HepG2 (cell line): Measurements from ENCODE around the gene LDB3. TPM values are rescaled to one million over a fixed set of nuclear protein-coding genes. Genes with fewer than 3 reads are reported as not detected.

Experiments used
- ATAC-seq: fragments of 200-7000 bp; cut with Tn5 transposase; 3 replicates; pipeline ENCODE4 v1.9.1; 2020; ENCODE audit warnings: mild to moderate bottlenecking, moderate library complexity
- BruUV-seq: library from RNA; stranded (reverse); fragments of 400-500 nt; replicated peaks from 2 replicates; lab custom pipeline; 2021; lab: Mats Ljungman, UMichigan
- CTCF ChIA-PET: fragments of 300-600 bp; formaldehyde crosslinking; extraction: SDS; loops from one replicate; lab custom pipeline; 2021; ENCODE audit warnings: low total read pairs, inconsistent platforms, low intra/inter-chr PET ratio; lab: Yijun Ruan, JAX
- POLR2A ChIA-PET: fragments of 350-600 bp; sonication (Branson Sonifier 250); formaldehyde crosslinking; loops from one replicate; lab custom pipeline; 2020; ENCODE audit warnings: antibody characterized with exemption, inconsistent platforms; lab: Yijun Ruan, JAX
- DNase-seq: peaks from one replicate; pipeline ENCODE4 v3.0.0-alpha.2; 2015; ENCODE audit warnings: low spot score
- FAIRE-seq: peaks from 3 replicates; lab custom pipeline; 2011; peaks lifted over from hg19 to GRCh38; lab: Jason Lieb, UNC
- H2AFZ ChIP-seq: one replicate; pipeline ENCODE4 v1.6.1; 2011; ENCODE audit warnings: low read length, inconsistent platforms
- H3K27ac ChIP-seq: fragments of 300-600 bp; 3 replicates; pipeline ENCODE4 v1.8.0; 2011; ENCODE audit warnings: mixed run types, mild to moderate bottlenecking, mixed read lengths, low read length, inconsistent platforms; ENCODE audit not compliant: insufficient read depth; ENCODE audit errors: extremely low read length
- H3K27me3 ChIP-seq, 2 experiments: fragments of 200-600 bp in 1 of 2; 2 replicates in 1 of 2; 3 replicates in 1 of 2; pipeline versions ENCODE4 v1.6.0 to v1.8.0; 2011; ENCODE audit warnings: low read length in 2 of 2, mild to moderate bottlenecking in 2 of 2, moderate library complexity in 2 of 2, inconsistent platforms in 1 of 2; ENCODE audit not compliant: insufficient read depth in 2 of 2, control insufficient read depth in 1 of 2
- H3K36me3 ChIP-seq, 2 experiments: fragments of 200-600 bp in 1 of 2; replicated peaks in 1 of 2; 2 replicates in 1 of 2; 3 replicates in 1 of 2; pipeline versions ENCODE4 v1.5.1 to v1.8.0; 2011; ENCODE audit warnings: low read length in 2 of 2, inconsistent platforms in 1 of 2; ENCODE audit not compliant: insufficient read depth in 2 of 2, control insufficient read depth in 1 of 2
- H3K4me1 ChIP-seq: 2 replicates; pipeline ENCODE4 v1.5.1; 2012; ENCODE audit warnings: low read length, inconsistent platforms; ENCODE audit not compliant: insufficient read depth
- H3K4me2 ChIP-seq: 2 replicates; pipeline ENCODE4 v1.6.0; 2011; ENCODE audit warnings: low read depth, low read length, inconsistent platforms
- H3K4me3 ChIP-seq, 3 experiments: fragments of 200-600 bp in 1 of 3; sonication (generic), shearing (Covaris generic) in 1 of 3; replicated peaks in 1 of 3; 2 replicates each; pipeline ENCODE4 v1.5.1; 2011 to 2016; ENCODE audit warnings: low read length in 3 of 3, inconsistent platforms in 2 of 3, low read depth in 2 of 3, mild to moderate bottlenecking in 2 of 3, control low read depth in 1 of 3, mixed read lengths in 1 of 3; ENCODE audit not compliant: insufficient read depth in 1 of 3
- H3K79me2 ChIP-seq: one replicate; pipeline ENCODE4 v1.6.1; 2011; ENCODE audit warnings: low read length, inconsistent platforms; ENCODE audit not compliant: insufficient read depth
- H3K9ac ChIP-seq: 2 replicates; pipeline ENCODE4 v1.6.0; 2011; ENCODE audit warnings: mild to moderate bottlenecking, low read depth, low read length, inconsistent platforms; ENCODE audit not compliant: insufficient read depth
- H3K9me3 ChIP-seq: 2 replicates; pipeline ENCODE4 v1.5.1; 2012; ENCODE audit warnings: mild to moderate bottlenecking, low read length
- H4K20me1 ChIP-seq: 2 replicates; pipeline ENCODE4 v1.6.0; 2011; ENCODE audit warnings: inconsistent platforms, mild to moderate bottlenecking, low read length, moderate library complexity; ENCODE audit not compliant: insufficient read depth
- ATF2 ChIP-seq: sonication (generic); formaldehyde crosslinking; IDR thresholded peaks from 2 replicates; pipeline ENCODE4 v1.4.0; 2020; ENCODE audit warnings: missing genetic modification reagents
- MXI1 ChIP-seq: IDR thresholded peaks from 3 replicates; pipeline ENCODE4 v1.6.1; 2012; ENCODE audit warnings: low read depth, low read length, inconsistent platforms, borderline replicate concordance
- SP5 ChIP-seq: IDR thresholded peaks from 2 replicates; pipeline ENCODE4 v1.6.1; 2016; ENCODE audit warnings: low read depth, borderline replicate concordance
- ZNF205 ChIP-seq: IDR thresholded peaks from 2 replicates; pipeline ENCODE4 v1.6.1; 2018; ENCODE audit warnings: missing biosample characterization, missing genetic modification reagents
- ZNF318 ChIP-seq: sonication (generic); formaldehyde crosslinking; IDR thresholded peaks from 2 replicates; pipeline ENCODE4 v1.4.0; 2020; ENCODE audit warnings: mild to moderate bottlenecking, missing genetic modification reagents
- ZNF432 ChIP-seq: sonication (generic); formaldehyde crosslinking; IDR thresholded peaks from 2 replicates; pipeline ENCODE4 v1.5.0; 2020; ENCODE audit warnings: missing genetic modification reagents, mild to moderate bottlenecking, borderline replicate concordance
- ZSCAN20 ChIP-seq: sonication (generic); formaldehyde crosslinking; IDR thresholded peaks from 2 replicates; pipeline ENCODE4 v1.4.0; 2020; ENCODE audit warnings: missing genetic modification reagents, mild to moderate bottlenecking, borderline replicate concordance
- WGBS: methylation state at CpG from one replicate; pipeline ENCODE4 v1.1.6; 2017; ENCODE audit warnings: low lambda C conversion rate; 5-methylcytosine and 5-hydroxymethylcytosine counted together
- in situ Hi-C: cut with HindIII; loops from 2 replicates; pipeline ENCODE4 v1.10.0; 2017; ENCODE audit warnings: low pct_unique_long_range_greater_than_20kb; ENCODE audit not compliant: extremely low pct_ligation_motif_present
- intact Hi-C: fragments of 100-400 bp; cut with micrococcal nuclease; formaldehyde crosslinking; loops from one replicate; pipeline ENCODE4 v1.10.0; 2022; ENCODE audit not compliant: unreplicated experiment
- polyA plus RNA-seq, 8 experiments: library from polyadenylated mRNA; depleted of rRNA in 3 of 8; stranded (reverse) in 7 of 8; unstranded in 1 of 8; fragments of >200 nt; fragmentation: Illumina TruSeq in 4 of 8; extraction: Trizol in 4 of 8; gene quantifications; 2 replicates each; pipeline versions ENCODE4 v1.2.1 to v1.2.3, GENCODE V29; 2011 to 2016; ENCODE audit warnings: low read depth in 4 of 8, missing spikeins in 1 of 8, mixed read lengths in 1 of 8; ENCODE audit not compliant: insufficient read depth in 1 of 8
- total RNA-seq, 5 experiments: library from RNA; depleted of rRNA; stranded (reverse); fragments of >200 nt; fragmentation: Illumina TruSeq; extraction: Trizol; gene quantifications; 2 replicates each; pipeline ENCODE4 v1.2.3, GENCODE V29; 2016; ENCODE audit warnings: low read depth in 1 of 5

The LDB3 gene
- total and polyA plus RNA-seq, 2 of the 13 experiments (the other 11 are each of a cell fraction or from before 2014, with no cell fraction given): not detected

- no peak overlapping the region for H3K9ac ChIP-seq
- FAIRE-seq (no peak), DNase-seq (no peak), ATAC-seq (no peak)
- WGBS: 64% methylated on average over 3 of the region's 8 CpGs
- no peaks in the 10 kb centered on the region for H4K20me1 ChIP-seq
- no peak overlapping the region for H3K4me2 ChIP-seq
- H2AFZ ChIP-seq: no peak overlapping the region
- no peak for TF ChIP-seq ZNF205 (CRISPR knock-in tag)
- H3K79me2 ChIP-seq: no peaks in the 10 kb centered on the region
- BruUV-seq: no TSS peak
- no peak overlapping the region for H3K4me3 ChIP-seq
- in situ Hi-C loops: no loop called here
- intact Hi-C loops: no loop called here
- ChIA-PET CTCF (interaction anchor here (2.3 kb wide), 1 partner anchor 208 kb away, joined by 17 read pairs; no protein-coding TSS in a partner anchor), POLR2A (no interaction called here)
- H3K36me3 ChIP-seq: no peaks in the 10 kb centered on the region
- H3K27ac ChIP-seq: no peak overlapping the region
- peaks cover 6 to 57% of the 10 kb centered on the region in 2 experiments; a peak in 4 of 5 replicates for H3K27me3 ChIP-seq
- H3K4me1 ChIP-seq: no peaks in the 10 kb centered on the region
- H3K9me3 ChIP-seq: no peaks in the 10 kb centered on the region
Observed at GRCh38 chr10:86692023-86692514, 23.8 kb downstream of the LDB3 start.

GRCh38 chr10:86692664-86693063 is 24.4 kb downstream of the LDB3 start:
- Histone ChIP-seq H3K9ac (no peak overlapping the region), H3K27me3 (peaks cover 6 to 51% of the 10 kb centered on the region in 2 experiments; a peak in 4 of 5 replicates), H3K4me1 (no peaks in the 10 kb centered on the region), H3K4me3 (no peak overlapping the region), H3K9me3 (no peaks in the 10 kb centered on the region), H3K79me2 (no peaks in the 10 kb centered on the region), H3K4me2 (no peak overlapping the region), H2AFZ (no peak overlapping the region), H4K20me1 (no peaks in the 10 kb centered on the region), H3K36me3 (no peaks in the 10 kb centered on the region), H3K27ac (no peak overlapping the region)
- WGBS: 55% methylated on average over 3 of the region's 7 CpGs
- ATAC-seq (no peak), DNase-seq (no peak), FAIRE-seq (no peak)
- intact Hi-C loops: no loop called here
- ChIA-PET POLR2A (no interaction called here), CTCF (interaction anchor here (2.3 kb wide), 1 partner anchor 207 kb away, joined by 17 read pairs; no protein-coding TSS in a partner anchor)
- BruUV-seq: no TSS peak
- in situ Hi-C loops: no loop called here
- TF ChIP-seq ATF2 (CRISPR knock-in tag) (no peak), SP5 (no peak), ZNF432 (CRISPR knock-in tag) (no peak), MXI1 (no peak), ZSCAN20 (CRISPR knock-in tag) (no peak), ZNF318 (CRISPR knock-in tag) (no peak)
